Measurements from ENCODE around the gene FRS3. TPM values are rescaled to one million over a fixed set of nuclear protein-coding genes. Genes with fewer than 3 reads are reported as not detected.
A peak's percentile ranks its signal among the peaks of the same experiment; 100 is the strongest.

FRS3 gene
- total RNA-seq, 1 donor from 2014 or later, result 5.9 TPM

DNA sequence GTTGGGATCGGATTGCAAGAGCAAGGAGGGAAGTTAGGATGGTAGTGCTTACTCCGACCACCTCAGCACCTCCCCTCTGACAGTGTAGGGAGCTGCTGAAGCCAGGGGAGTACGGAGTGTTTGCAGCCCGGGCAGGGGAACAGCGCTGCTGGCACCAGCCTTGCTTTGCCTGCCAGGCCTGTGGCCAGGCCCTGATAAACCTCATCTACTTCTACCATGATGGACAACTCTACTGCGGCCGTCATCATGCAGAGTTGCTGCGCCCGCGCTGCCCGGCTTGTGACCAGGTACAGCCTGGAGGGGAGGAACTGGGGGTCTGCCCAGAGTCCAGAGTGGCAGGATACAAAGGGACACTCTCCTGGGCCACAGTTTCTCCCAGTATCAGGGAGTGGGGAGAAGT, 5.6 kb upstream of the FRS3 start:
- Histone ChIP-seq H3K27me3 (ENCODE audit: low read depth) (no peaks in the 10 kb centered on the region), H3K36me3 (peaks cover 28% of the 10 kb centered on the region), H3K27ac (peak overlapping the region; percentile 31), H3K4me1 (peaks cover 65% of the 10 kb centered on the region), H3K4me3 (peak overlapping the region; percentile 9), H3K9me3 (no peaks in the 10 kb centered on the region)
- TF ChIP-seq, protein P1, sequence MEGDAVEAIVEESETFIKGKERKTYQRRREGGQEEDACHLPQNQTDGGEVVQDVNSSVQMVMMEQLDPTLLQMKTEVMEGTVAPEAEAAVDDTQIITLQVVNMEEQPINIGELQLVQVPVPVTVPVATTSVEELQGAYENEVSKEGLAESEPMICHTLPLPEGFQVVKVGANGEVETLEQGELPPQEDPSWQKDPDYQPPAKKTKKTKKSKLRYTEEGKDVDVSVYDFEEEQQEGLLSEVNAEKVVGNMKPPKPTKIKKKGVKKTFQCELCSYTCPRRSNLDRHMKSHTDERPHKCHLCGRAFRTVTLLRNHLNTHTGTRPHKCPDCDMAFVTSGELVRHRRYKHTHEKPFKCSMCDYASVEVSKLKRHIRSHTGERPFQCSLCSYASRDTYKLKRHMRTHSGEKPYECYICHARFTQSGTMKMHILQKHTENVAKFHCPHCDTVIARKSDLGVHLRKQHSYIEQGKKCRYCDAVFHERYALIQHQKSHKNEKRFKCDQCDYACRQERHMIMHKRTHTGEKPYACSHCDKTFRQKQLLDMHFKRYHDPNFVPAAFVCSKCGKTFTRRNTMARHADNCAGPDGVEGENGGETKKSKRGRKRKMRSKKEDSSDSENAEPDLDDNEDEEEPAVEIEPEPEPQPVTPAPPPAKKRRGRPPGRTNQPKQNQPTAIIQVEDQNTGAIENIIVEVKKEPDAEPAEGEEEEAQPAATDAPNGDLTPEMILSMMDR (IDR thresholded peaks at IDR 0.05), result no peak
- intact Hi-C loops (cut with DNase I), result no loop called here
- DNase-seq (no peak), ATAC-seq (no peak)

DNA sequence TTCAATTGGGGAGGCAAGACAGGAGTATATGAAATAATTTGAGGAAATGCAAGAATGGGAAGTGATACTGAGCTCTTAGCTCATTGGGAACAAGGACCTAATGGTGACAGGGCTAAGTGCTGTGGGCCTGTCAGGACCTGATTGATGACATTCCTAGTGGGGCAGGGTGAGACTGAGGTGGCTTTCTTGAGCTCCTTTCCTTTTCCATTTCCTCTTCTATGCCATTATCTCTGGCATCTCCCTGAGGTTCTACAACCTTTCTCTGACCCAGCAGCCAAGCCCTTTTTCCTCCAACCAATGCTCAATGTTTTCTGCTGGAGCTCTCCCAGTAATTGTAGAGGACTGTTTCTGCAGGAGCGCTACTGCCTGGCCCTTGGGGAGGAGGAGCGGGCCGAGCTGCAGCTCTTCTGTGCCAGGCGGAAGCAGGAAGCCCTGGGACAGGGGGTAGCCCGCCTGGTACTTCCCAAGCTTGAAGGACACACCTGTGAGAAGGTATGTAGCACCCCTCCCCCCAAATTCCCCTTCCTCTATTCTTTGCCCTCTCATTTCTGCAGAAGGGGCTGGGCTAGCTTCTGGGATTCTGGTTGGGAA, 5.0 kb upstream of the FRS3 start:
- peak overlapping the region; percentile 31 for H3K27ac ChIP-seq
- DNase-seq (no peak), ATAC-seq (no peak)
- H3K36me3 ChIP-seq, result peaks cover 23% of the 10 kb centered on the region
- H3K9me3 ChIP-seq, result no peaks in the 10 kb centered on the region
- H3K27me3 ChIP-seq (ENCODE audit: low read depth), result no peaks in the 10 kb centered on the region
- TF ChIP-seq, protein P1 (IDR thresholded peaks at IDR 0.05), result no peak
- H3K4me1 ChIP-seq, result peaks cover 67% of the 10 kb centered on the region
- intact Hi-C loops (cut with DNase I), result no loop called here
- peak overlapping the region; percentile 9 for H3K4me3 ChIP-seq

DNA sequence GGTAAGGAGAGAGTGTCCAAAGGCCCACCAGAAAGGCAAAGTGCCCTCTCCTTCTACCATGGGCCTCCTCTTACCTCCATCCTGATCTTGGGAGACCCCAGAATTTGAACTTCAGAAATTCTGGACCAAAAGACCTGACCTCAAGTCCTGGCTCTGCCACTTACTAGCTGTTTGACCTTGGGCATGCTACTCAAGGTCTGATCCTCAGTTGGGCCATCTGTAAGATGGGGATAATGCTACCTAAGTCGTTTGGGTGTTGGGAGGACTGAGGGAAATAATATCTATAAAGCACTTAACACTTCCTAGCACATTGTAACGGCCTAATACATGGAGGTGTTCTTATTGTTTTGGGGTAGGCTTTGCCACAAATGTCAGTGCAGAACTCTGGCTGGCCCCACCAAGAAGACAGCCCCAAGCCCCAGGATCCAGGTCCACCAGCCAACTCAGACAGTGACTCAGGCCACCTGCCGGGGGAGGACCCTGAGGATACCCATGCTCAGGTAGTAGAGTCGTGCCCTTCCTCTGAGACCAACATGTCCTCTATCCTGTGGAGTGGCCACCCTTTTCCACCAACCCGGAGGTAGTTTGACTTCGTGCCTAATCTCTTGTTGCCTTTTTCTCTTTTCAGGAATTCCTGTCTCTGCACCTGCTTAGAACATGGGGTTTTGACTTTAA, 3.5 kb upstream of the FRS3 start:
- intact Hi-C loops (cut with DNase I), result no loop called here
- peaks cover 64% of the 10 kb centered on the region for H3K4me1 ChIP-seq
- TF ChIP-seq, protein P1 (IDR thresholded peaks at IDR 0.05), result no peak
- H3K36me3 ChIP-seq, result peaks cover 15% of the 10 kb centered on the region
- no peak overlapping the region for H3K4me3 ChIP-seq
- ATAC-seq (no peak), DNase-seq (no peak)
- no peaks in the 10 kb centered on the region for H3K9me3 ChIP-seq
- H3K27ac ChIP-seq, result no peak overlapping the region
- no peaks in the 10 kb centered on the region for H3K27me3 ChIP-seq (ENCODE audit: low read depth)

DNA sequence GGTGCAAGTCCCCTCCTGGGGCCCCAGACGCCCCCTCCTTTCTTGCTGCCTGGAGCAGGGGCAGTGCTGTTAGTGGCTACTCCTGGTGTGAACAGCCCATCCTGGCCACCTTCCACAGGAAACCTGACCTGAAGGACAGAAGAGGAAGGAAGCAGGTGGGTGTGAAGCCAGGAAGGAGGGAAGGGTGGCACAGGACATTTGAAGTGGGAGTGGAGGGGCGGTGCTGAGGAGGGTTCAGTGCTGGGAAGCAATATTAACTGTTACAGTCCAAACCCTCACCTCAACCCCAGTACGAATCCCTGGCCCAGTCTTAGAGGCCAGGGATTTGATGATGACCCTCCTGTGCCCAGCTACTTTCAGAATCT, 1.6 kb upstream of the FRS3 start:
- intact Hi-C loops (cut with DNase I), result no loop called here
- Histone ChIP-seq H3K9me3 (no peaks in the 10 kb centered on the region), H3K4me1 (peaks cover 69% of the 10 kb centered on the region), H3K4me3 (peak overlapping the region; percentile 92), H3K27me3 (ENCODE audit: low read depth) (no peaks in the 10 kb centered on the region), H3K36me3 (peaks cover 24% of the 10 kb centered on the region), H3K27ac (peak overlapping the region; percentile 78)
- TF ChIP-seq, protein P1 (IDR thresholded peaks at IDR 0.05), result no peak
- ATAC-seq (peak; percentile 6 to 29), DNase-seq (peak; percentile 72)

DNA sequence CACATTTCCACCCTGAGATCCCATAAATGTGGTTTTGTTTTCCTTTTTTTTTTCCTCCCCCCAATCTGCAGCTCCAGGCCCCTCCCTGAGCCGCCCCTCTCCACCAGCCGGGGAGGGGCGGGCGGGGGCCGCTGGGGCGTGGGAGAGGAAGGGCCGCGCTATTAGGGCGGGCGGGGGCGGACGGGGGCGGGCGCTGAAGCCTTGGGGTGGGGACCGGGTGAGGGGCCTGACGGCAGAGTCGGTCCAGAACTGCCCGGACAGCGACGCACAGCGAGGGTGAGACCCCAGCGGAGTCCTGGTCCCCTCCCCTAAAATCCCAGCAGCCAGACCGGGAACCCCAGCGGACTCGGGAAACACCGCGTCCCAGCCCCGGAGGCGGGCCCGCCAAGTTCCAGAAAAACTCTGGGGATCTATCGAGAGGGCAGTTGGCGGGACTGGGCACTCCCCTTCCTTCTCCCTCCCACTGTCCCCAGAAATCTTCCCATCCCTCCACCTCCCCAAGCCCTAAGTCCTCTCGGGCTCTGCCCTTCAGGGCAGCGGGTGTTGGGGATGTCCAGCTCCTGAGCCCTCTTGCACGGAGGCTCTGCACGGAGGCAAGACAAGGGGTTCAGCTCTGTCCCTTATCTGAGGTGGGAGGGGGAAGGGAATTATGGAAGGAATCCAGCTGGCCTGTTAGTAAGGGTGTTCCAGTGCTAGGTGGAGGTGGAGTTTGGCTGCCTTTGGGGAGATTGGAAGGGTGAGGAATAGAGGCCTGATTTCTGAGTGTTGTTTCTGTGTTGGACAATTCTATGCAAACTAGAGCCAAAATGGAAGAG, 1.1 kb upstream of the FRS3 start, which contains the start of gene PRICKLE4:
Gene PRICKLE4, plus strand, starts transcription at position 232 of the 815 bp plus-strand sequence. CDS start 2,692 bp downstream, outside the sequence.
- H3K27ac ChIP-seq, result peak within 1 kb of the TSS; percentile 78
- peaks cover 63% of the 10 kb centered on the region for H3K4me1 ChIP-seq
- peak; percentile 71 for DNase-seq

More for the DNA sequence above, 1.1 kb upstream of the FRS3 start, which contains the start of gene PRICKLE4:
- peak; percentile 59 to 63 for ATAC-seq
- intact Hi-C loops (cut with DNase I), result no loop called here
- Histone ChIP-seq H3K4me3 (peak within 1 kb of the TSS; percentile 92), H3K27me3 (ENCODE audit: low read depth) (no peaks in the 10 kb centered on the region), H3K9me3 (no peaks in the 10 kb centered on the region), H3K36me3 (peaks cover 30% of the 10 kb centered on the region)
- TF ChIP-seq, protein P1 (IDR thresholded peaks at IDR 0.05), result no peak

All from lower lobe of right lung (tissue), 2 donors.